ENCODE measurements around the gene MORC3. TPM values are rescaled to one million over a fixed set of nuclear protein-coding genes. Genes with fewer than 3 reads are reported as not detected.

Gene MORC3
- polyA plus RNA-seq, 1 donor (not counting 4 experiments of a cell fraction or from before 2014, with no cell fraction given): 38.1 TPM

DNA sequence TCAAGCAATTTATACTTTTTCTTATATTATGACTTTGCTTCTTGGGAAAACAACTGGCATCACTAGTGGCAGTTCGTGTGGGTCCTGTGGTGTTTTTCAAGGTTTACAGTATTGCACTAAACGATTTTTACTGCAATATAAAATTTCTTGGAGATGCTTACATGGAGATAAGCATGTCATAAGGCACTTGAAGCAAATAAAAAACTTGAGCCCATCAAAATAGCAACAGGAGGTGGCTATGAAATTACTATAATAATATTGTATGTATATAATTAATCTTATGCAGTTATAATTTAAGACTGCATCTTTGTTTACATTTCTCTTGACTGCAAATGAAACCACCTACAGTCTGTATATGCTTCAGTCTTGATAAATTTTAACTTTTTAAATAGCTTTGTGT lies 35.9 kb downstream of the MORC3 start:
- no peak overlapping the region for H3K4me2 ChIP-seq (ENCODE audit: control insufficient read depth, extremely low read depth, insufficient read depth, low read depth, low read length)
- no peak for DNase-seq (ENCODE audit: low read depth, low spot score)
- dilution Hi-C loops (cut with MboI; ENCODE audit: extremely low pct_ligation_motif_present, low sequenced_read_pairs): no loop called here
- H3K4me3 ChIP-seq (ENCODE audit: control insufficient read depth in 2 of 3, extremely low read depth in 1 of 3, insufficient read depth in 2 of 3, low read depth in 1 of 3, low read length in 3 of 3): no peak overlapping the region
- H3K4me1 ChIP-seq (ENCODE audit: control insufficient read depth, extremely low read depth, insufficient read depth, low read length): no peaks in the 10 kb centered on the region
- H2AFZ ChIP-seq (ENCODE audit: control insufficient read depth, low read length): no peak overlapping the region
- FAIRE-seq: no peak
- peaks cover 21 to 36% of the 10 kb centered on the region in 2 experiments for H3K36me3 ChIP-seq (ENCODE audit: control insufficient read depth in 2 of 2, extremely low read depth in 1 of 2, insufficient read depth in 2 of 2, low read length in 2 of 2)
- no peak overlapping the region for H3K9ac ChIP-seq (ENCODE audit: control insufficient read depth, extremely low read depth, insufficient read depth, low read length)
- no peak overlapping the region for H3K27ac ChIP-seq (ENCODE audit: control insufficient read depth, insufficient read depth, low read length)
- no peaks in the 10 kb centered on the region for H3K27me3 ChIP-seq (ENCODE audit: control insufficient read depth, extremely low read depth, insufficient read depth, low read length)
- no peaks in the 10 kb centered on the region for H3K9me3 ChIP-seq (ENCODE audit: control insufficient read depth, low read depth, low read length)
- TF ChIP-seq, protein P1, sequence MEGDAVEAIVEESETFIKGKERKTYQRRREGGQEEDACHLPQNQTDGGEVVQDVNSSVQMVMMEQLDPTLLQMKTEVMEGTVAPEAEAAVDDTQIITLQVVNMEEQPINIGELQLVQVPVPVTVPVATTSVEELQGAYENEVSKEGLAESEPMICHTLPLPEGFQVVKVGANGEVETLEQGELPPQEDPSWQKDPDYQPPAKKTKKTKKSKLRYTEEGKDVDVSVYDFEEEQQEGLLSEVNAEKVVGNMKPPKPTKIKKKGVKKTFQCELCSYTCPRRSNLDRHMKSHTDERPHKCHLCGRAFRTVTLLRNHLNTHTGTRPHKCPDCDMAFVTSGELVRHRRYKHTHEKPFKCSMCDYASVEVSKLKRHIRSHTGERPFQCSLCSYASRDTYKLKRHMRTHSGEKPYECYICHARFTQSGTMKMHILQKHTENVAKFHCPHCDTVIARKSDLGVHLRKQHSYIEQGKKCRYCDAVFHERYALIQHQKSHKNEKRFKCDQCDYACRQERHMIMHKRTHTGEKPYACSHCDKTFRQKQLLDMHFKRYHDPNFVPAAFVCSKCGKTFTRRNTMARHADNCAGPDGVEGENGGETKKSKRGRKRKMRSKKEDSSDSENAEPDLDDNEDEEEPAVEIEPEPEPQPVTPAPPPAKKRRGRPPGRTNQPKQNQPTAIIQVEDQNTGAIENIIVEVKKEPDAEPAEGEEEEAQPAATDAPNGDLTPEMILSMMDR (optimal IDR thresholded peaks at IDR 0.05 in 1 of 3, IDR thresholded peaks at IDR 0.05 in 1 of 3, conservative IDR thresholded peaks at IDR 0.05 in 1 of 3; ENCODE audit: extremely low read depth in 1 of 3, insufficient read depth in 2 of 3, low read length in 3 of 3): no peak
- TF ChIP-seq EZH2 (IDR thresholded peaks at IDR 0.05; ENCODE audit: low read length): no peak
- no peaks in the 10 kb centered on the region for H4K20me1 ChIP-seq (ENCODE audit: control insufficient read depth, extremely low read depth, insufficient read depth, low read length)
- no peaks in the 10 kb centered on the region for H3K9me1 ChIP-seq (ENCODE audit: control insufficient read depth, extremely low read depth, insufficient read depth, low read length)
- H3K79me2 ChIP-seq (ENCODE audit: control insufficient read depth, insufficient read depth, low read length): peaks cover 18% of the 10 kb centered on the region

- Histone ChIP-seq H4K20me1 (ENCODE audit: control insufficient read depth, extremely low read depth, insufficient read depth, low read length) (no peaks in the 10 kb centered on the region), H3K79me2 (ENCODE audit: control insufficient read depth, insufficient read depth, low read length) (peaks cover 6% of the 10 kb centered on the region), H3K27ac (ENCODE audit: control insufficient read depth, insufficient read depth, low read length) (no peak overlapping the region), H2AFZ (ENCODE audit: control insufficient read depth, low read length) (no peak overlapping the region), H3K36me3 (ENCODE audit: control insufficient read depth in 2 of 2, extremely low read depth in 1 of 2, insufficient read depth in 2 of 2, low read length in 2 of 2) (peaks cover 25 to 37% of the 10 kb centered on the region in 2 experiments), H3K9me1 (ENCODE audit: control insufficient read depth, extremely low read depth, insufficient read depth, low read length) (no peaks in the 10 kb centered on the region), H3K9ac (ENCODE audit: control insufficient read depth, extremely low read depth, insufficient read depth, low read length) (no peak overlapping the region), H3K4me2 (ENCODE audit: control insufficient read depth, extremely low read depth, insufficient read depth, low read depth, low read length) (no peak overlapping the region), H3K27me3 (ENCODE audit: control insufficient read depth, extremely low read depth, insufficient read depth, low read length) (no peaks in the 10 kb centered on the region), H3K4me3 (ENCODE audit: control insufficient read depth in 2 of 3, extremely low read depth in 1 of 3, insufficient read depth in 2 of 3, low read depth in 1 of 3, low read length in 3 of 3) (no peak overlapping the region), H3K9me3 (ENCODE audit: control insufficient read depth, low read depth, low read length) (no peaks in the 10 kb centered on the region), H3K4me1 (ENCODE audit: control insufficient read depth, extremely low read depth, insufficient read depth, low read length) (no peaks in the 10 kb centered on the region)
- DNase-seq (ENCODE audit: low read depth, low spot score) (no peak), FAIRE-seq (no peak)
- dilution Hi-C loops (cut with MboI; ENCODE audit: extremely low pct_ligation_motif_present, low sequenced_read_pairs): no loop called here
- no peak for TF ChIP-seq EZH2 (IDR thresholded peaks at IDR 0.05; ENCODE audit: low read length)
- TF ChIP-seq, protein P1 (optimal IDR thresholded peaks at IDR 0.05 in 1 of 3, IDR thresholded peaks at IDR 0.05 in 1 of 3, conservative IDR thresholded peaks at IDR 0.05 in 1 of 3; ENCODE audit: extremely low read depth in 1 of 3, insufficient read depth in 2 of 3, low read length in 3 of 3): no peak
These were observed 39.2 kb downstream of the MORC3 start for GRCh38 chr21:36359185-36359584.

Data from keratinocyte (primary cell).